KMS-11 (cell line): ENCODE results near the gene FURIN.

Experiments used
- H2AFZ ChIP-seq: fragments of 200-600 bp; sonication (generic); 2 replicates; pipeline ENCODE4 v1.6.1; 2016; ENCODE audit warnings: antibody characterized with exemption, mixed run types, low read depth
- H3K27ac ChIP-seq: fragments of 200-600 bp; sonication (generic); 2 replicates; pipeline ENCODE4 v1.6.1; 2016; ENCODE audit warnings: mild to moderate bottlenecking, mixed run types
- H3K27me3 ChIP-seq: fragments of 200-600 bp; sonication (generic); 2 replicates; pipeline ENCODE4 v1.6.1; 2017; ENCODE audit warnings: mild to moderate bottlenecking, low read depth, mixed run types, moderate library complexity; ENCODE audit not compliant: insufficient read depth
- H3K36me3 ChIP-seq: fragments of 200-600 bp; sonication (generic); 2 replicates; pipeline ENCODE4 v1.6.1; 2017; ENCODE audit warnings: mild to moderate bottlenecking, mixed run types; ENCODE audit not compliant: insufficient read depth
- H3K4me1 ChIP-seq: fragments of 200-600 bp; sonication (generic); 2 replicates; pipeline ENCODE4 v1.6.1; 2016; ENCODE audit warnings: mild to moderate bottlenecking, low read depth, mixed run types; ENCODE audit not compliant: poor library complexity, severe bottlenecking
- H3K4me2 ChIP-seq: fragments of 200-600 bp; sonication (generic); 2 replicates; pipeline ENCODE4 v1.7.0; 2016; ENCODE audit warnings: mild to moderate bottlenecking, mixed run types
- H3K4me3 ChIP-seq: fragments of 200-600 bp; sonication (generic); IDR thresholded peaks from 2 replicates; pipeline ENCODE4 v1.6.1; 2017; ENCODE audit warnings: low read depth, low read length, mixed read lengths; ENCODE audit not compliant: insufficient read depth
- H3K79me2 ChIP-seq: fragments of 200-600 bp; sonication (generic); 2 replicates; pipeline ENCODE4 v1.6.1; 2016; ENCODE audit warnings: low read depth, mixed run types; ENCODE audit not compliant: insufficient read depth
- H3K9ac ChIP-seq: fragments of 200-600 bp; sonication (generic); 2 replicates; pipeline ENCODE4 v1.6.1; 2016; ENCODE audit warnings: mild to moderate bottlenecking, mixed run types
- H4K20me1 ChIP-seq: fragments of 200-600 bp; sonication (generic); 2 replicates; pipeline ENCODE4 v1.6.1; 2016; ENCODE audit warnings: mild to moderate bottlenecking, mixed run types; ENCODE audit not compliant: insufficient read depth
- CTCF ChIP-seq: fragments of 200-600 bp; sonication (generic); conservative IDR thresholded peaks from 2 replicates; pipeline ENCODE4 v1.6.1; 2017; ENCODE audit warnings: low read depth, mild to moderate bottlenecking, antibody characterized with exemption, low read length, moderate library complexity, mixed read lengths

FURIN gene

DNA sequence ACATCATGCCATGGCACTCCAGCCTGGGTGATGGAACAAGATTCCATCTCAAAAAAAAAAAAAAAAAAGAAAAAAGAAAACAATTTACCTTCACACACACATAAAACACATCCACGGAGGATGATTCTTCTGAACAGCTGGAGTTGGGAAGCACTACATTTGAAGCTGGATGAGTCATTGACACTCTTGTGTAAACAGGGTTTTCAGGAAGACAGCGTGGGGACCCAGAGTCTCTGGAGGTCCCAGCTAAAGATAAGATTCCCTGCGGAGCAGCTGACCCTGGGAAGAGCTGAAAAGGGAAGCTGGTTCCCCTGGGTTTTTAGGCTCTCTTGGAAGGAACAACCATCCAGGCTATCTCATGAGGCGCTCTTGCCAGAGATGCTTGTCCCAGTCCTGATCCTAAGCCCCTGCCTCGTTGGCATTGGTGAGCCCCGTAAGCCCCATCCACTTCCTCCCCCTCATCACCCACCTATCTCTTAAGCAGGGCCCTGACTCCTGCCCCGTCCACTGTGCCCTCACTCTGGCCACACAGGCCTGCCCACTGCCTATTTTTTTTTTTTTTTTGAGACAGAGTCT lies 32.0 kb upstream of the FURIN start:
- H4K20me1 ChIP-seq, result no peaks in the 10 kb centered on the region
- no peak overlapping the region for H3K9ac ChIP-seq
- H2AFZ ChIP-seq, result no peak overlapping the region
- no peak overlapping the region for H3K27ac ChIP-seq
- H3K79me2 ChIP-seq, result no peaks in the 10 kb centered on the region
- no peak overlapping the region for H3K4me2 ChIP-seq
- TF ChIP-seq CTCF, result no peak
- H3K4me1 ChIP-seq, result peaks cover 5% of the 10 kb centered on the region
- H3K27me3 ChIP-seq, result no peaks in the 10 kb centered on the region
- no peaks in the 10 kb centered on the region for H3K36me3 ChIP-seq
- H3K4me3 ChIP-seq, result no peak overlapping the region

- no peak overlapping the region for H2AFZ ChIP-seq
- H3K4me3 ChIP-seq, result no peak overlapping the region
- no peak overlapping the region for H3K4me2 ChIP-seq
- H3K4me1 ChIP-seq, result peaks cover 5% of the 10 kb centered on the region
- TF ChIP-seq CTCF, result no peak
- no peak overlapping the region for H3K27ac ChIP-seq
- H4K20me1 ChIP-seq, result no peaks in the 10 kb centered on the region
- no peaks in the 10 kb centered on the region for H3K36me3 ChIP-seq
- no peaks in the 10 kb centered on the region for H3K79me2 ChIP-seq
- H3K9ac ChIP-seq, result no peak overlapping the region
- no peaks in the 10 kb centered on the region for H3K27me3 ChIP-seq
Observed at GRCh38 chr15:90837094-90837493, 31.3 kb upstream of the FURIN start.

DNA sequence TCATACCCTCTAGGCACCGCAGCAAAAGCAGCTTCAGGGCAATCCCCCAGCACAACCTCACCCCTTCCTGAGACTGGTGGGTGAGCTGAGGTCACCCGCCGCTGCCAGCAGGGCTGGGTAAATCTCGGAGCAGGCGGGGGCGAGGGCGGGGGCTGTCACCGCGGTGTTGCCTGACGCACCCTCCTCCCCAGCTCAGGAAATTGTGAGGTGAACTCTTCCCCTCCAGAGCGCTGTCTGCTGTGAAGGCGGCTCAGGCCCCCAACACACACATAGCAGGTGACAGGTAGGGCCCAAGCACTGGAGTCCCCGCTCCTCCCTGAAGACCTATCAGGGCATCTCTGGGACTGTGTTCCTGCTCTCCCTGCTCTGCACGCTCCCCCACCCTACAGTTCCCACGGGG lies 30.2 kb upstream of the FURIN start:
- Histone ChIP-seq H3K9ac (no peak overlapping the region), H3K4me3 (no peak overlapping the region)
- TF ChIP-seq CTCF, result no peak

GRCh38 chr15:90838544-90838943 lies 29.8 kb upstream of the FURIN start:
- H3K36me3 ChIP-seq, result no peaks in the 10 kb centered on the region
- H3K27me3 ChIP-seq, result no peaks in the 10 kb centered on the region
- H3K27ac ChIP-seq, result no peak overlapping the region
- peaks cover 5% of the 10 kb centered on the region for H3K4me1 ChIP-seq
- H3K9ac ChIP-seq, result no peak overlapping the region
- no peaks in the 10 kb centered on the region for H3K79me2 ChIP-seq
- no peaks in the 10 kb centered on the region for H4K20me1 ChIP-seq
- no peak for TF ChIP-seq CTCF
- H2AFZ ChIP-seq, result no peak overlapping the region
- no peak overlapping the region for H3K4me3 ChIP-seq
- H3K4me2 ChIP-seq, result no peak overlapping the region

More for the DNA sequence above, 30.2 kb upstream of the FURIN start:
- no peaks in the 10 kb centered on the region for H3K27me3 ChIP-seq
- peaks cover 5% of the 10 kb centered on the region for H3K4me1 ChIP-seq
- no peak overlapping the region for H3K27ac ChIP-seq
- H3K4me2 ChIP-seq, result no peak overlapping the region
- H4K20me1 ChIP-seq, result no peaks in the 10 kb centered on the region
- no peaks in the 10 kb centered on the region for H3K79me2 ChIP-seq
- no peaks in the 10 kb centered on the region for H3K36me3 ChIP-seq
- no peak overlapping the region for H2AFZ ChIP-seq
